Left lung (tissue), 10 donors: ENCODE measurements around the gene MACROD2. TPM values are rescaled to one million over a fixed set of nuclear protein-coding genes. Genes with fewer than 3 reads are reported as not detected.

Experiments used
- ATAC-seq: fragments of 200-7000 bp; cut with Tn5 transposase; one replicate; pipeline ENCODE4 v1.9.1; 2020; ENCODE audit warnings: moderate library complexity
- DNase-seq, 4 donors: peaks; one replicate each; pipeline ENCODE4 v3.0.0-alpha.2; 2013 to 2020
- H3K27ac ChIP-seq, 2 donors: fragments of 200-600 bp; sonication (generic) in 1 of 2; one replicate each; pipeline versions ENCODE4 v1.5.0 to v1.8.0; 2020 to 2021
- H3K27me3 ChIP-seq, 2 donors: fragments of 200-600 bp; sonication (generic) in 1 of 2; one replicate each; pipeline versions ENCODE4 v1.5.0 to v1.8.0; 2020 to 2021
- H3K36me3 ChIP-seq, 2 donors: fragments of 200-600 bp; sonication (generic) in 1 of 2; one replicate each; pipeline versions ENCODE4 v1.5.0 to v1.8.0; 2020 to 2021
- H3K4me1 ChIP-seq, 2 donors: fragments of 200-600 bp; one replicate each; pipeline ENCODE4 v1.8.0; 2021
- H3K4me3 ChIP-seq, 2 donors: fragments of 200-600 bp; sonication (generic) in 1 of 2; one replicate each; pipeline versions ENCODE4 v1.5.0 to v1.8.0; 2020 to 2021; ENCODE audit warnings: mild to moderate bottlenecking in 1 of 2
- H3K9me3 ChIP-seq, 2 donors: fragments of 200-600 bp; sonication (generic) in 1 of 2; one replicate each; pipeline versions ENCODE4 v1.5.0 to v1.8.0; 2020 to 2021
- CTCF ChIP-seq, 2 donors: fragments of 200-600 bp; sonication (generic) in 1 of 2; IDR thresholded peaks; one replicate each; pipeline versions ENCODE4 v1.5.0 to v1.8.0; 2021; ENCODE audit warnings: antibody characterized with exemption in 2 of 2
- intact Hi-C, 2 donors: fragments of 100-400 bp; cut with DNase I; formaldehyde crosslinking; loops; one replicate each; pipeline versions ENCODE4 v1.11.2 to v1.14.2; 2022
- polyA plus RNA-seq, 6 donors: library from polyadenylated mRNA; unstranded; fragments of 120-200 nt; gene quantifications; one replicate each; pipeline ENCODE4 v1.2.1, GENCODE V29; 2013; ENCODE audit not compliant: insufficient read length in 6 of 6
- total RNA-seq, 2 donors: library from RNA; stranded (reverse); fragmentation: NEBNext Ultra II Directional; extraction: Animal tissue kit (Norgen Biotek cat#: 25700); gene quantifications; one replicate each; pipeline ENCODE4 v1.2.1, GENCODE V29; 2021
- donor health status: DM: no; HTN: yes; CAD: no.
- donor health status: DM: no; HTN: no; CAD: no.

The MACROD2 gene
- total and polyA plus RNA-seq, 8 donors, result 6.1 to 23.6 (median 8.9) TPM

GRCh38 chr20:15814360-15814759 is 1819.0 kb downstream of the MACROD2 start:
- H3K4me3 ChIP-seq, result no peak overlapping the region
- DNase-seq (no peak), ATAC-seq (no peak)
- no peaks in the 10 kb centered on the region for H3K4me1 ChIP-seq
- H3K27ac ChIP-seq, result no peak overlapping the region
- TF ChIP-seq CTCF (IDR thresholded peaks at IDR 0.05), result no peak
- H3K27me3 ChIP-seq, result no peaks in the 10 kb centered on the region
- H3K9me3 ChIP-seq, result no peaks in the 10 kb centered on the region
- intact Hi-C loops, result no loop called here
- no peaks in the 10 kb centered on the region for H3K36me3 ChIP-seq

GRCh38 chr20:15814911-15815310 is 1819.6 kb downstream of the MACROD2 start:
- DNase-seq, result no peak
- Histone ChIP-seq H3K4me1 (no peaks in the 10 kb centered on the region), H3K4me3 (no peak overlapping the region), H3K27ac (no peak overlapping the region), H3K36me3 (no peaks in the 10 kb centered on the region), H3K27me3 (no peaks in the 10 kb centered on the region), H3K9me3 (no peaks in the 10 kb centered on the region)
- intact Hi-C loops, result no loop called here
- no peak for ATAC-seq
- TF ChIP-seq CTCF (IDR thresholded peaks at IDR 0.05), result no peak

GRCh38 chr20:15817351-15817750 is 1822.0 kb downstream of the MACROD2 start:
- Histone ChIP-seq H3K27ac (no peak overlapping the region), H3K4me3 (no peak overlapping the region), H3K27me3 (no peaks in the 10 kb centered on the region), H3K9me3 (no peaks in the 10 kb centered on the region), H3K36me3 (no peaks in the 10 kb centered on the region), H3K4me1 (no peaks in the 10 kb centered on the region)
- intact Hi-C loops, result no loop called here
- no peak for TF ChIP-seq CTCF (IDR thresholded peaks at IDR 0.05)
- DNase-seq (no peak), ATAC-seq (no peak)

- TF ChIP-seq CTCF (IDR thresholded peaks at IDR 0.05), result no peak
- peak in 2 of 4 donors; percentile 2 to 16 for DNase-seq
- no peaks in the 10 kb centered on the region for H3K27me3 ChIP-seq
- no peak overlapping the region for H3K4me3 ChIP-seq
- no peaks in the 10 kb centered on the region for H3K9me3 ChIP-seq
- H3K27ac ChIP-seq, result no peak overlapping the region
- ATAC-seq, result peak; percentile 30
- no peaks in the 10 kb centered on the region for H3K4me1 ChIP-seq
- H3K36me3 ChIP-seq, result no peaks in the 10 kb centered on the region
- intact Hi-C loops, result no loop called here
Measured at GRCh38 chr20:15818651-15819071, 1823.3 kb downstream of the MACROD2 start.

- H3K27ac ChIP-seq, result no peak overlapping the region
- H3K4me3 ChIP-seq, result no peak overlapping the region
- intact Hi-C loops, result no loop called here
- DNase-seq, result no peak
- H3K4me1 ChIP-seq, result no peaks in the 10 kb centered on the region
- H3K27me3 ChIP-seq, result no peaks in the 10 kb centered on the region
- no peak for TF ChIP-seq CTCF (IDR thresholded peaks at IDR 0.05)
- ATAC-seq, result no peak
- H3K36me3 ChIP-seq, result no peaks in the 10 kb centered on the region
- no peaks in the 10 kb centered on the region for H3K9me3 ChIP-seq
Measured at GRCh38 chr20:15823718-15824117, 1828.4 kb downstream of the MACROD2 start.
